ENCODE measurements around the gene RPLP2. TPM values are rescaled to one million over a fixed set of nuclear protein-coding genes. Genes with fewer than 3 reads are reported as not detected.

RPLP2 gene
- polyA plus RNA-seq, 1 of the 3 experiments (the other 2 are of a cell fraction): 799 TPM

GRCh38 chr11:760236-760635 is 49.5 kb upstream of the RPLP2 start:
- H4K20me1 ChIP-seq (ENCODE audit: insufficient read depth): peaks cover 9% of the 10 kb centered on the region
- TF ChIP-seq FOSL2 (IDR thresholded peaks at IDR 0.05; ENCODE audit: borderline replicate concordance, low read depth): no peak
- no peak for TF ChIP-seq RFX5 (IDR thresholded peaks at IDR 0.05; ENCODE audit: low read length)
- TF ChIP-seq MXI1 (IDR thresholded peaks at IDR 0.05; ENCODE audit: low read depth, low read length): no peak
- no peak for TF ChIP-seq TAF1 (IDR thresholded peaks at IDR 0.05; ENCODE audit: borderline replicate concordance, low read depth, low read length)
- TF ChIP-seq, protein P1, sequence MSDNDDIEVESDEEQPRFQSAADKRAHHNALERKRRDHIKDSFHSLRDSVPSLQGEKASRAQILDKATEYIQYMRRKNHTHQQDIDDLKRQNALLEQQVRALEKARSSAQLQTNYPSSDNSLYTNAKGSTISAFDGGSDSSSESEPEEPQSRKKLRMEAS (IDR thresholded peaks at IDR 0.05; ENCODE audit: low read depth): no peak
- no peak for TF ChIP-seq FOXJ3 (CRISPR knock-in tag; IDR thresholded peaks at IDR 0.05)
- no peak for TF ChIP-seq YY1 (IDR thresholded peaks at IDR 0.05; ENCODE audit: low read depth)
- TF ChIP-seq, protein P2, sequence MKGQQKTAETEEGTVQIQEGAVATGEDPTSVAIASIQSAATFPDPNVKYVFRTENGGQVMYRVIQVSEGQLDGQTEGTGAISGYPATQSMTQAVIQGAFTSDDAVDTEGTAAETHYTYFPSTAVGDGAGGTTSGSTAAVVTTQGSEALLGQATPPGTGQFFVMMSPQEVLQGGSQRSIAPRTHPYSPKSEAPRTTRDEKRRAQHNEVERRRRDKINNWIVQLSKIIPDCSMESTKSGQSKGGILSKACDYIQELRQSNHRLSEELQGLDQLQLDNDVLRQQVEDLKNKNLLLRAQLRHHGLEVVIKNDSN (IDR thresholded peaks at IDR 0.05; ENCODE audit: borderline replicate concordance, low read depth): no peak
- TF ChIP-seq ELF1 (IDR thresholded peaks at IDR 0.05): no peak
- no peak for TF ChIP-seq SMC3 (IDR thresholded peaks at IDR 0.05; ENCODE audit: low read depth, low read length)
- no peak for TF ChIP-seq NRF1 (IDR thresholded peaks at IDR 0.05; ENCODE audit: low read depth, low read length)
- H3K27me3 ChIP-seq (ENCODE audit: insufficient read depth): no peaks in the 10 kb centered on the region
- peaks cover 27% of the 10 kb centered on the region for H3F3A ChIP-seq (replicated peaks; ENCODE audit: insufficient read depth)
- no peak overlapping the region for H3K9ac ChIP-seq
- no peaks in the 10 kb centered on the region for H3K9me3 ChIP-seq
- peaks cover 24 to 31% of the 10 kb centered on the region in 2 experiments for H3K36me3 ChIP-seq (replicated peaks in 1 of 2; ENCODE audit: control insufficient read depth in 1 of 2, insufficient read depth in 2 of 2, low read length in 1 of 2)
- no peak overlapping the region for H2AFZ ChIP-seq (ENCODE audit: low read depth)
- DNase-seq: no peak
- peaks cover 5 to 9% of the 10 kb centered on the region in 2 experiments; a peak in 2 of 4 replicates for H3K4me1 ChIP-seq (ENCODE audit: control insufficient read depth in 1 of 2, insufficient read depth in 2 of 2, low read depth in 1 of 2, low read length in 1 of 2)
- H3K4me3 ChIP-seq (ENCODE audit: low read depth in 2 of 2, low read length in 1 of 2): no peak overlapping the region
- H3K79me2 ChIP-seq (ENCODE audit: insufficient read depth): peaks cover 9% of the 10 kb centered on the region; the same call in 1 of the 2 replicates
- POLR2A ChIA-PET: no interaction called here
- H3K4me2 ChIP-seq: no peak overlapping the region
- CTCF ChIA-PET: interaction anchor here (5.3 kb wide), 1 partner anchor 12 kb away, joined by 33 read pairs; the partner anchor contains the start of gene TALDO1
- no peaks in the 10 kb centered on the region for H3K9me2 ChIP-seq
- H3K27ac ChIP-seq (ENCODE audit: low read depth in 2 of 2, low read length in 1 of 2): no peak overlapping the region

DNA sequence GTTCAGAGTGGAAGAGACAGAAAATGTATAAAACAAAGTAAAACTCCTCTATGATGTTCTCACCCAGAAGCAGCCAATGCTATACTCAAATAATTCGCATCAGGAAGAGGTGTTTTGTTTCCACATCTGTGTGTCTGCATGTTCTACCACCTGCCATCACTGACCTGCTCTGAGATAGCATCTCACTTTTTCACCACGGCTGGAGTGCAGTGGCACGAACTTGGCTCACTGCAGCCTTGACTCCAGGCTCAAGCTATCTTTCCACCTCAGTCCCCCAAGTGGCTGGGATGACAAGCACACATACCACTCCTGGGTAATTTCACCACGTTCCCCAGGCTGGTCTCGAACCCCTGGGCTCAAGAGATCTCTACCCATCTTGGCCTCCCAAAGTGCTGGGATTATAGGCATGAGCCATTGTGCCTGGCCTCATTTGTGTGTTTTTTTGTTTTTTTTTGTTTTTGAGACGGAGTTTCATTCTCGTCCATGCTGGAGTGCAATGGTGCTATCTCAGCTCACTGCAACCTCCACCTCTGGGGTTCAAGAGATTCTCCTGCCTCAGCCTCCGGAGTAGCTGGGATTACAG is 48.1 kb upstream of the RPLP2 start:
- peaks cover 9% of the 10 kb centered on the region for H4K20me1 ChIP-seq (ENCODE audit: insufficient read depth)
- H3K4me3 ChIP-seq (ENCODE audit: low read depth in 2 of 2, low read length in 1 of 2): no peak overlapping the region
- H3K9me3 ChIP-seq: no peaks in the 10 kb centered on the region
- H3K36me3 ChIP-seq (replicated peaks in 1 of 2; ENCODE audit: control insufficient read depth in 1 of 2, insufficient read depth in 2 of 2, low read length in 1 of 2): peaks cover 23 to 40% of the 10 kb centered on the region in 2 experiments
- H3K9ac ChIP-seq: no peak overlapping the region
- CTCF ChIA-PET: interaction anchor here (0.7 to 6.3 kb wide), 6 partner anchors 13 to 124 kb away, joined by 3 to 31 read pairs (median 14); partner anchors contain the start of genes GATD1 and TALDO1
- peaks cover 5 to 9% of the 10 kb centered on the region in 2 experiments; a peak in 2 of 4 replicates for H3K4me1 ChIP-seq (ENCODE audit: control insufficient read depth in 1 of 2, insufficient read depth in 2 of 2, low read depth in 1 of 2, low read length in 1 of 2)
- H2AFZ ChIP-seq (ENCODE audit: low read depth): no peak overlapping the region
- H3K79me2 ChIP-seq (ENCODE audit: insufficient read depth): peaks cover 3% of the 10 kb centered on the region; the same call in 1 of the 2 replicates
- no peak for DNase-seq
- POLR2A ChIA-PET: interaction anchor here (0.7 to 1.4 kb wide), 2 partner anchors 13 to 15 kb away, joined by 3 to 4 read pairs; no protein-coding TSS in a partner anchor
- no peak overlapping the region for H3K4me2 ChIP-seq
- WGBS (ENCODE audit: low lambda C conversion rate): 93% methylated on average over 8 of the region's 8 CpGs
- H3K27ac ChIP-seq (ENCODE audit: low read depth in 2 of 2, low read length in 1 of 2): no peak overlapping the region
- TF ChIP-seq TEAD4 (IDR thresholded peaks at IDR 0.05; ENCODE audit: borderline replicate concordance, insufficient read depth) (no peak), MEF2A (IDR thresholded peaks at IDR 0.05; ENCODE audit: borderline replicate concordance, low read depth) (no peak), RCOR1 (IDR thresholded peaks at IDR 0.05; ENCODE audit: low read length) (no peak)
- H3F3A ChIP-seq (replicated peaks; ENCODE audit: insufficient read depth): peaks cover 28% of the 10 kb centered on the region
- no peaks in the 10 kb centered on the region for H3K27me3 ChIP-seq (ENCODE audit: insufficient read depth)
- no peaks in the 10 kb centered on the region for H3K9me2 ChIP-seq
